Adipose tissue (tissue), 3 donors: ENCODE measurements around the gene CTNNBIP1. TPM values are rescaled to one million over a fixed set of nuclear protein-coding genes. Genes with fewer than 3 reads are reported as not detected.

ENCODE experiments used
- H3K27ac ChIP-seq: one replicate; pipeline ENCODE4 v1.5.1; 2013; ENCODE audit warnings: low read depth, low read length
- WGBS, 3 donors: extraction: QIAGEN DNeasy Blood & Tissue Kit; methylation state at CpG; one replicate each; pipeline ENCODE4 v1.1.7; 2013; 5-methylcytosine and 5-hydroxymethylcytosine counted together
- polyA plus RNA-seq, 3 donors: library from polyadenylated mRNA; stranded (reverse); fragments of 200-250 nt; gene quantifications; one replicate each; pipeline ENCODE4 v1.2.3, GENCODE V29; 2013
- donor health status: healthy with polysubstance abuse.
- donor health status: Bipolar disorder and iron deficiency.
- donor health status: healthy.

CTNNBIP1 gene
- polyA plus RNA-seq, 3 donors, result 18.1 to 22.6 (median 18.6) TPM

GRCh38 chr1:9845914-9846313 is 64.2 kb downstream of the CTNNBIP1 start:
- no peak overlapping the region for H3K27ac ChIP-seq

GRCh38 chr1:9844756-9845155 is 65.3 kb downstream of the CTNNBIP1 start:
- 74 to 91% (median 85%) methylated on average over 7 of the region's 7 CpGs for WGBS, 3 donors
- H3K27ac ChIP-seq, result no peak overlapping the region

More at GRCh38 chr1:9845914-9846313, 64.2 kb downstream of the CTNNBIP1 start:
- WGBS, 3 donors, result 60 to 86% (median 67%) methylated on average over 9 of the region's 9 CpGs

GRCh38 chr1:9844106-9844505 is 66.0 kb downstream of the CTNNBIP1 start:
- no peak overlapping the region for H3K27ac ChIP-seq
- WGBS, 3 donors, result 53 to 76% (median 55%) methylated on average over 12 of the region's 12 CpGs

GRCh38 chr1:9843576-9843945 is 66.5 kb downstream of the CTNNBIP1 start:
- 62 to 83% (median 75%) methylated on average over 7 of the region's 7 CpGs for WGBS, 3 donors
- H3K27ac ChIP-seq, result no peak overlapping the region

- 43 to 64% (median 47%) methylated on average over 19 to 20 of the region's 20 CpGs for WGBS, 3 donors
- H3K27ac ChIP-seq, result no peak overlapping the region
Observed at GRCh38 chr1:9842781-9843575, 67.1 kb downstream of the CTNNBIP1 start.

- H3K27ac ChIP-seq, result no peak overlapping the region
- 39 to 54% (median 50%) methylated on average over 9 of the region's 9 CpGs for WGBS, 3 donors
Observed at GRCh38 chr1:9842073-9842711, 67.9 kb downstream of the CTNNBIP1 start.

GRCh38 chr1:9841460-9841859 is 68.6 kb downstream of the CTNNBIP1 start:
- 96 to 100% (median 97%) methylated on average over 2 of the region's 2 CpGs for WGBS, 3 donors
- no peak overlapping the region for H3K27ac ChIP-seq

GRCh38 chr1:9840176-9840575 is 69.9 kb downstream of the CTNNBIP1 start:
- H3K27ac ChIP-seq, result no peak overlapping the region
- WGBS, 3 donors, result 65 to 79% (median 70%) methylated on average over 3 of the region's 3 CpGs

GRCh38 chr1:9838946-9839345 is 71.1 kb downstream of the CTNNBIP1 start:
- WGBS, 3 donors, result 85 to 93% (median 93%) methylated on average over 10 of the region's 10 CpGs
- H3K27ac ChIP-seq, result no peak overlapping the region

GRCh38 chr1:9836632-9836960 is 73.5 kb downstream of the CTNNBIP1 start:
- 86 to 89% (median 87%) methylated on average over 5 of the region's 5 CpGs for WGBS, 3 donors
- no peak overlapping the region for H3K27ac ChIP-seq

- WGBS, 3 donors, result 43 to 69% (median 61%) methylated on average over 15 of the region's 15 CpGs
- no peak overlapping the region for H3K27ac ChIP-seq
Observed at GRCh38 chr1:9835758-9836631, 74.1 kb downstream of the CTNNBIP1 start.

- no peak overlapping the region for H3K27ac ChIP-seq
- 47 to 83% (median 60%) methylated on average over 9 of the region's 9 CpGs for WGBS, 3 donors
Observed at GRCh38 chr1:9835404-9835757, 74.7 kb downstream of the CTNNBIP1 start.

- WGBS, 3 donors, result 77 to 78% (median 77%) methylated on average over 3 of the region's 3 CpGs
- no peak overlapping the region for H3K27ac ChIP-seq
Observed at GRCh38 chr1:9833632-9834031, 76.4 kb downstream of the CTNNBIP1 start.

GRCh38 chr1:9827558-9828185 is 82.4 kb downstream of the CTNNBIP1 start:
- H3K27ac ChIP-seq, result no peak overlapping the region
- WGBS, 3 donors, result 65 to 83% (median 73%) methylated on average over 24 of the region's 24 CpGs

GRCh38 chr1:9826616-9827015 is 83.5 kb downstream of the CTNNBIP1 start:
- WGBS, 3 donors, result 87 to 96% (median 94%) methylated on average over 3 of the region's 3 CpGs
- no peak overlapping the region for H3K27ac ChIP-seq

- H3K27ac ChIP-seq, result no peak overlapping the region
- 82 to 91% (median 86%) methylated on average over 3 of the region's 3 CpGs for WGBS, 3 donors
Observed at GRCh38 chr1:9826087-9826486, 84.0 kb downstream of the CTNNBIP1 start.

GRCh38 chr1:9825093-9826074 is 84.7 kb downstream of the CTNNBIP1 start:
- no peak overlapping the region for H3K27ac ChIP-seq
- 10 to 18% (median 17%) methylated on average over 15 to 17 of the region's 17 CpGs for WGBS, 3 donors

GRCh38 chr1:9824702-9825089 is 85.4 kb downstream of the CTNNBIP1 start:
- H3K27ac ChIP-seq, result no peak overlapping the region
- WGBS, 3 donors, result 18 to 35% (median 29%) methylated on average over 12 of the region's 12 CpGs
